HS-27A (cell line): ENCODE measurements around the gene CEACAM19.
"Not testable (repeated sequence)": the region's sequence is repeated elsewhere in the genome, so short reads cannot be mapped to it uniquely, and the experiment has no call there.

Source experiments
- DNase-seq: peaks from one replicate; pipeline ENCODE4 v3.0.0-alpha.2; 2012; ENCODE audit warnings: low read depth, missing footprints

CEACAM19 gene

DNA sequence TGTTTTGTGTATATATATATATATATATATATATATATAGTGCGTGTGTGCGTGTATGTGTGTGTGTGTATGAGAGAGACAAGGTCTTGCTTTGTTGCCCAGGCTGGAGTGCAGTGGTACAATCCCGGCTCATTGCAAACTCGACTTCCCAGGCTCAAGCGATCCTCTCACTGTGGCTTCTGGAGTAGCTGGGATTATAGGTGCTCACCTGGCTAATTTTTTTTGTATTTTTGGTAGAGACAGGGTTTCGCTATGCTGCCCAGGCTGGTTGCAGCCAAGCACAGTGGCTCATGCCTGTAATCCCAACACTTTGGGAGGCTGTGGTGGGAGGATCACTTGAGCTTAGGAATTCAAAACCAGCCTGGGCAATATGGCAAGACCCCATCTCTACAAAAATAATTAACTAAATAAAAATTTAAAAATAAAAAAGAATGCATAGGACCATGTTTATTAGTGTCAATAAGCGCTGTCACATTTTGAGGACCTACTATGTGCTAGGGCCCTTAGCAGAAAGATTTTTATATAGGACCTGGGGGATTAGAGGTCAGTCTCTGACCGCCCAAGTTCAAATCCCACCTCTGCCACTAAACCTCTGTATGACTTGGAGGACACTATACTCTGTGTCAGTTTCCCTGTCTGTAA lies 25.8 kb upstream of the CEACAM19 start:
- no peak for DNase-seq

- DNase-seq = no peak
Observed at GRCh38 chr19:44646049-44646416, 25.2 kb upstream of the CEACAM19 start.

- no peak for DNase-seq
Observed at GRCh38 chr19:44647144-44647543, 24.1 kb upstream of the CEACAM19 start.

- no peak for DNase-seq
Observed at GRCh38 chr19:44648631-44649251, 22.5 kb upstream of the CEACAM19 start.

DNA sequence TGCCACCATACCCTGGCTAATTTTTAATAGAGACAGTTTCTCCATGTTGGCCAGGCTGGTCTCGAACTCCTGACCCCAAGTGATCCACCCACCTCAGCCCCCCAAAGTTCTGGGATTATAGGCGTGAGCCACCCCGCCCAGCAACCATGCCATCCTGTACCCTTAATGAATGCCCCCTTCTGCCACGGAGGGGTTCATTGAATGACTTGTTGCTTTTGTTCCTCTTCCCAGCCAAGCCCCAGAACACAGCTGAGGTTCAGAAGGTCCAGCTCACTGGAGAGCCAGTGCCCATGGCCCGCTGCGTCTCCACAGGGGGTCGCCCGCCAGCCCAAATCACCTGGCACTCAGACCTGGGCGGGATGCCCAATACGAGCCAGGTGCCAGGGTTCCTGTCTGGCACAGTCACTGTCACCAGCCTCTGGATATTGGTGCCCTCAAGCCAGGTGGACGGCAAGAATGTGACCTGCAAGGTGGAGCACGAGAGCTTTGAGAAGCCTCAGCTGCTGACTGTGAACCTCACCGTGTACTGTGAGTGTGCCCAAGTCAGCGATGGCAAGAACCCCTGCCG lies 21.6 kb upstream of the CEACAM19 start:
- no peak for DNase-seq

DNA sequence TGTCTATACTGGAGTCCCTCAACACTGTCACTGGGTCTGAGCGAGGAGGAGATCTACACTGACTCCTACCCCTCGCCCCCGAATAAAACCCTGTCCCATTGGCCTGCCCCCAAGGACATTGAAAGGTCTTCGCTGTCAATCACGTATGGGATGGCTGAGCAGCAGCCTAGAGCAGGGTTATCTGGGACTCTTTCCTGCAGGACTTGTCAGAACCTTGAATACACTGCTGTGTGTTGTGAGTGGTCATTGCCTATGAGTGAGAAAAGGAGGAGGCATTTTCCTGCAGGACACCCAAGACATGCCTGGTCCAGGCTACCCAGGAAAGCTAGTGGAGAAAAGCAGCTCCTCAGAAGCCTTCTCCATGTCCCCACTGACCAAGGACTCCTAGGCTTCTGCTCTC lies 17.9 kb upstream of the CEACAM19 start:
- DNase-seq = no peak

DNA sequence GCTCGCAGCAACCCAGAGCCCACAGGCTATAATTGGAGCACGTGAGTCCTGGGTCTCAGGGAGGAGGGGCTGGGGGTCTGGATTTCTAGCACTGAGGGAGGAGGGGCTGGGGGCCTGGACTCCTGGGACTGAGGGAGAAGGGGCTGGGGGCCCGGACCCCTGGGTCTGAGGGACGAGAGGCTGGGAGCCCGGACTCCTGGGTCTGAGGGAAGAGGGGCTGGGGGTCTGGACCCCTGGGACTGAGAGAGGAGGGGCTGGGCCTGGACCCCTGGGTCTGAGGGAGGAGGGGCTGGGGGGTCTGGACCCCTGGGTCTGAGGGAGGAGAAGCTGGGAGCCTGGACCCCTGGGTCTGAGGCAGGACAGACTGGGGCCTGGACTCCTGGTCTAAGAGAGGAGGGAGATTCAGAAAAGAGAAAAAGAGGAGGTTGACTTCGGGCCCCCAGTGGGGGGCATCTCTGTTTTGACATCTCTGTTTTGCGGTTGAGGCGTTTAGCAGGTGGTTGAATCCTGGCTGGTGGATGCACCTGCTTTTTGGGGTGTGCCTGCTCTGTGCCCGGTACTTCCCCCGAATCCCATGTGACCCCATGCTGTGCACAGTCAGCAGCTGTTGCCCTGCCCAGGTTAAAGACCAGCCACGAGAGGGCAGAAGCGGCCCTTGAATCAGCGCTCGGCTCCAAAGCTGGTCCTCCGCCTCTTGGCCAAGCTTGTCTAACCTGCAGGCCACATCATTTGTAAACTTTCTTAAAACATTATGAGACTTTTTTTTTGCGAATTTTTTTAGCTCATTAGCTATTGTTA lies 17.1 kb upstream of the CEACAM19 start:
- DNase-seq = no peak

DNA sequence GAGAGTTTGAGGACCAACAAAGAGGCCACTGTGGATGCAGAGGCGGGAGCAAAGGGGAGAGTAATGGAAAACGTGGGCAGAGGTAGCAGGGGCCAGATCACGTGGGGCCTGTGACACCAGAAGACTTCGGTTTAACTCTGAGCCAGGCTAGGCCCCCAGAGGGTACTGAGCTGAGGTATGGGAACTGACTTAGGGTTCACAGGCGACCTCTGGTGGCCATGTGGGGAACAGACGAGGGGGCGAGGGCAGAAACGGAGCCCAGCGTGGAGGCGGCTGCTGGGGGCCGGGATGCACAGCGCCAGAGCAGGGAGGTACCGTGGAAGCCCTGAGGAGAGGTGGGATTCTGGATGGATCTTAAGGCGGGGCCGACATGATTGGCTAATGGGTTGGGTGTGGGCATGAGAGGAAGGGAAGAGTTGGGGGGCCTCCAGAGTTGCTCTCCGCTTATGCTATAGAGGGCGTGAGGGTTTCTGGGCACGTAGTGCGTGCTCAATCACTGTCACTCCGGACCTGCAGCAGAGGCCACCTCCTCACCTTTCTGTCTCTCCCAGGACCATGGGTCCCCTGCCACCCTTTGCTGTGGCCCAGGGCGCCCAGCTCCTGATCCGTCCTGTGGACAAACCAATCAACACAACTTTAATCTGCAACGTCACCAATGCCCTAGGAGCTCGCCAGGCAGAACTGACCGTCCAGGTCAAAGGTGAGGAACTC lies 13.9 kb upstream of the CEACAM19 start:
- no peak for DNase-seq

GRCh38 chr19:44658069-44658733 lies 13.1 kb upstream of the CEACAM19 start:
- no peak for DNase-seq

DNA sequence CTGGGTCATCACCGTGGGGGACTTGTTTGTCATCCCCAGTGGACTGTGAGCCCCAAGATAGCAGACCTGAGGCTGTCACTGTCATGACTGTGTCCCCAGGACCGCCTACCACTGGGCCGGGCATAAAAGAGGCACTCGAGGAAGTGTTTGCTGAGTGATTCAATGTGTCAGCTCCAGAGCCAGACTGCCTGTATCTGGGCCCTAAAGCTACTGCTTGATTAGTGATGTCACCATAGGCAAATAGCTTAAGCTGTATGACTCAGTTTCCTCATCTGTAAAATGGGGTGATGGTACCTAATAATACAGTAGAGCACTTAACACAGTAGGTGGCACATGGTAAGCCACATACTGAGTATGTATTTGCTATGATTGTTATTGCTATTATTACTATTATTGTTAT lies 11.2 kb upstream of the CEACAM19 start:
- DNase-seq = no peak

- DNase-seq = no peak
Observed at GRCh38 chr19:44661205-44661604, 10.1 kb upstream of the CEACAM19 start.

GRCh38 chr19:44661904-44662303 lies 9.4 kb upstream of the CEACAM19 start:
- no peak for DNase-seq

GRCh38 chr19:44662691-44663385 lies 8.4 kb upstream of the CEACAM19 start:
- no peak for DNase-seq

GRCh38 chr19:44663996-44664395 lies 7.3 kb upstream of the CEACAM19 start:
- DNase-seq = no peak

DNA sequence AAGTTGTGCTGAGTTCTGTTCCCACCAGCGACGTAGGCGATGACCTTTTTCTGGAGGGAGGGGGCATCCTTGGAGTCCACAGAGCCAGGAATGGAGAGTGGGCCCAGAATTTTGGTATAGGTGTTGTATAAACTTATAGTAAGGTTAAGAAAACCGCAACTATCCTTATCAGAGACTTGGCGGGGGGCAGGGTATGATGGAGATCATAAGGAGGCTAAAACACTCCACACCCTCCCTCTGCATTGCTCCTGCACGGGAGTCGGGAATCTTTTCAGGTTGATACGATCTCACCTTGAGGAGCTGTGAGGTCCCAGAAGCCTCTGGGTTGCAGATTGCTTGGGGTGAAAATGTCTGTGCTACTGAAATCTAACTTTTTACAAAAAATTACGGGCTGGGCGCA lies 6.3 kb upstream of the CEACAM19 start:
- no peak for DNase-seq

GRCh38 chr19:44666852-44667556 lies 4.3 kb upstream of the CEACAM19 start:
- DNase-seq = no peak

DNA sequence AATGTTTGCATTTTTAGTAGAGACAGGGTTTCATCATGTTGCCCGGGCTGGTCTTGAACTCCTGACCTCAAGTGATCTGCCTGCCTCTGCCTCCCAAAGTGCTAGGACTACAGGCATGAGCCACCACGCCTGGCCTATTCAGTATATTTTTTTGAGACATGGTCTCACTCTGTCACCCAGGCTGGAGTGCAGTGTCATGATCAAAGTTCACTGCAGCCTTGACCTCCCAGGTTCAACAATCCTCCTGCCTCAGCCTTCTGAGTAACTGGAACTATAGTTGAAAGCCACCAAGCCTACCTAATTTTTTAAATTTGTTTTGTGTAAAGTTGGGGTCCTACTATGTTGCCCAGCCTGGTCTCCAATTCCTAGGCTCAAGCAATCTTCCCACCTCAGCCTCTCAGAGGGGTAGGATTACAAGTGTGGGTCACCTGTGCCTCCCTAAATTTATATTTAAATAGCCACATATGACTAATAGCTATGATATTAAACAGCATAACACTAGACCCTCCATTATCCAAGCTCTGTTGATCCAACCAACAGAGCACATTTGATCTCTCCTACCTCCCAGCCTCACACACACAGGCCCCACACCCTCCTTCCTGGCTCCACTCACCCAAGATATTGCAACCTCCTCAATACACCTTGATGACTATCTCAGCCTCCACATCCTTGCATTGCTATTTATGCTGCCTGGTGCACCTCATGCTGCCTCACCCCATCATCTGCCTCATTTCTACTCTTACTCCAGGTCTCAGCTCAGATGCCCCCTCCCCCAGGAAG lies 2.1 kb upstream of the CEACAM19 start:
- no peak for DNase-seq

GRCh38 chr19:44670027-44670426 lies 1.3 kb upstream of the CEACAM19 start:
- not testable (repeated sequence) for DNase-seq

DNA sequence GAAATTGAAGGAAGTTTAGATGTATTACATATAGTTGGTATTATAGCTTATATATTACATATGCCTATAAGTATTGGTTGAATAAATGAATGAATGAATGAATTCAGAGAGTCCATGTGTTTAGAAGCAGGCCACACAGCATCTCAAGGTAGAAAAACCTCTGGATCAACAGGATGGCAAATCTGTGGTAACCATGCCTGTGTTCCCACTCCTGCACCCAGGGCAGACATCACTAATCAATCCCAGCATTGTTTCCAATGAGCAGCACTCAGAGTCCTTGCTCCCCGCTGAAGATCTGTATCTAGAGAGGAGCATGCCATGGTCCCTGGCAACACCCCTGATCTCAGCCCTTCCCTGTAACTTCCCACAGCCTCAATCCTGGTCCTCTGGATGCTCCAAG lies 944 bp downstream of the CEACAM19 start:
- DNase-seq = no peak

DNA sequence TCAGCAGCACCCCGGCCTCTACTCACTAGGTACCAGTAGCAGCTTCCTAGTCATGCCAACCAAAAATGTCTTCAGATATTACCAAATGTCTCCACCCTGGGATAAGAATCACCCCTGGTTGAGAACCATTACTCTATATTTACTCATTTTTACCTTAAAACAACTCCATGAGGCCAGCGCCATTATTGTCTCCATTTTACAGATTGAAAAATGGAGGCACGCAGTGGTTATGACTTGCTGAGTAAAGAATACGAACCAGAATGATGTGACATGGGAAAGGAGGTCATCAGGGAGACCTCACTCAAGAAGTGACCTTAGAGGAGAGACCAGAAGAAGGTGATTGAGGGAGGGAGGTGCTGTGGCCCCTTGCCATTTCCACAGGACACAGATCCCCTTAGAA lies 2.2 kb downstream of the CEACAM19 start:
- no peak for DNase-seq
